PC-9 (cell line): ENCODE measurements around the gene CREB1. TPM values are rescaled to one million over a fixed set of nuclear protein-coding genes. Genes with fewer than 3 reads are reported as not detected.

Source experiments
- BruUV-seq: library from RNA; stranded (reverse); fragments of 400-500 nt; replicated peaks from 2 replicates; lab custom pipeline; 2021; lab: Mats Ljungman, UMichigan
- CTCF ChIA-PET: fragments of 300-600 bp; sonication (Branson Sonifier 250); formaldehyde crosslinking; loops from one replicate; lab custom pipeline; 2022; ENCODE audit warnings: antibody characterized with exemption; lab: Charles Lee
- POLR2A ChIA-PET: fragments of 300-600 bp; sonication (Branson Sonifier 250); formaldehyde crosslinking; loops from one replicate; lab custom pipeline; 2022; ENCODE audit warnings: antibody characterized with exemption; ENCODE audit not compliant: unreplicated experiment; lab: Charles Lee
- DNase-seq, 2 experiments: peaks; one replicate each; pipeline versions ENCODE4 v3.0.0 to v3.0.0-alpha.2; 2015 to 2022; ENCODE audit warnings: mixed read lengths in 1 of 2
- H2AFZ ChIP-seq: fragments of 200-600 bp; sonication (generic); 2 replicates; pipeline ENCODE4 v1.8.1; 2017; ENCODE audit warnings: antibody characterized with exemption
- H3F3A ChIP-seq: fragments of 200-600 bp; sonication (generic); 2 replicates; pipeline ENCODE4 v1.8.1; 2017; ENCODE audit warnings: antibody characterized with exemption, mild to moderate bottlenecking, low read depth; ENCODE audit not compliant: insufficient read depth
- H3K27ac ChIP-seq: fragments of 200-600 bp; sonication (generic); 2 replicates; pipeline ENCODE4 v1.6.1; 2016; ENCODE audit warnings: mixed run types
- H3K27me3 ChIP-seq: fragments of 200-600 bp; sonication (generic); 2 replicates; pipeline ENCODE4 v1.6.1; 2016; ENCODE audit warnings: low read depth, mixed run types; ENCODE audit not compliant: insufficient read depth
- H3K36me3 ChIP-seq: fragments of 200-600 bp; sonication (generic); 2 replicates; pipeline ENCODE4 v1.6.1; 2016; ENCODE audit warnings: low read depth, mixed run types
- H3K4me1 ChIP-seq: fragments of 200-600 bp; sonication (generic); replicated peaks from 2 replicates; pipeline ENCODE4 v1.6.1; 2016; ENCODE audit warnings: mixed run types; ENCODE audit not compliant: insufficient read depth
- H3K4me2 ChIP-seq: fragments of 200-600 bp; sonication (generic); 2 replicates; pipeline ENCODE4 v1.6.1; 2017; ENCODE audit warnings: mixed run types
- H3K4me3 ChIP-seq: fragments of 200-600 bp; sonication (generic); 2 replicates; pipeline ENCODE4 v1.6.1; 2016; ENCODE audit warnings: mixed run types
- H3K79me2 ChIP-seq: fragments of 200-600 bp; sonication (generic); 2 replicates; pipeline ENCODE4 v1.6.1; 2017; ENCODE audit warnings: low read depth, mixed run types
- H3K9me2 ChIP-seq: fragments of 200-600 bp; sonication (generic); 2 replicates; pipeline ENCODE4 v1.8.1; 2017; ENCODE audit warnings: mild to moderate bottlenecking; ENCODE audit not compliant: insufficient read depth
- H3K9me3 ChIP-seq: fragments of 200-600 bp; sonication (generic); 2 replicates; pipeline ENCODE4 v1.8.1; 2016; ENCODE audit warnings: low read depth; ENCODE audit not compliant: insufficient read depth
- H4K20me1 ChIP-seq: fragments of 200-600 bp; sonication (generic); 2 replicates; pipeline ENCODE4 v1.8.1; 2017; ENCODE audit not compliant: insufficient read depth
- EZH2 ChIP-seq: fragments of 200-600 bp; sonication (generic); IDR thresholded peaks from 2 replicates; pipeline ENCODE4 v1.8.0; 2017; ENCODE audit warnings: antibody characterized with exemption, low read depth
- intact Hi-C: fragments of 100-400 bp; cut with micrococcal nuclease; formaldehyde crosslinking; loops from one replicate; pipeline ENCODE4 v1.10.0; 2022; ENCODE audit not compliant: unreplicated experiment
- total RNA-seq: library from RNA; stranded (reverse); gene quantifications from 2 replicates; pipeline ENCODE4 v1.2.3, GENCODE V29; 2021
- TF ChIP-seq, protein P1 (sequence below): fragments of 200-600 bp; sonication (generic); conservative IDR thresholded peaks from 2 replicates; pipeline ENCODE4 v1.6.1; 2017; ENCODE audit warnings: mixed run types, antibody characterized with exemption, mild to moderate bottlenecking, moderate library complexity

The CREB1 gene
- total RNA-seq, 1 experiment from 2014 or later = 42.2 TPM

DNA sequence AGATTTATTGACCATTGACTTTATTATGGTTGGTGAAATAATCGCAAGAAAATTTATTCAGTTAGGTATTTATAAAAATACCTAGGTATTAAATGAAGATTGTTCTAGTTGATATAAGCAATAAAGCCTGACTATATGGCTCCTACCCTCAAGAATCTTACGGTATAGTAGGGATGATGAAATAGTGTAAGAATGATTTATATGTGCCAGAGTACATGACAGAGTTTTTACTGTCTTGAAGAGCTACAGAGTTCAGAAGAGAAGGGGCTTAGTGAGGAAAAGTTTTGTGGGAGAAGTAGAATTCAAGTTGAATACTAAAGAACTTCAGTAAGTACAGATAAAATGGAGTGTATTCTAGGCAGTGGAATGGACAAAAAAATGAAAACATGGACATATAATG lies 9.7 kb downstream of the CREB1 start:
- H3K4me2 ChIP-seq = no peak overlapping the region
- H3K27ac ChIP-seq = no peak overlapping the region
- H3F3A ChIP-seq = no peaks in the 10 kb centered on the region
- H3K9me2 ChIP-seq = no peaks in the 10 kb centered on the region
- no peaks in the 10 kb centered on the region for H4K20me1 ChIP-seq
- H3K36me3 ChIP-seq = no peaks in the 10 kb centered on the region
- BruUV-seq = no TSS peak
- intact Hi-C loops = no loop called here
- ChIA-PET CTCF (no interaction called here), POLR2A (interaction anchor here (0.6 kb wide), 1 partner anchor 57 kb away, joined by 3 read pairs; no protein-coding TSS in a partner anchor)
- H3K79me2 ChIP-seq = peaks cover 82% of the 10 kb centered on the region
- no peaks in the 10 kb centered on the region for H3K9me3 ChIP-seq
- no peaks in the 10 kb centered on the region for H3K4me1 ChIP-seq
- H3K4me3 ChIP-seq = no peak overlapping the region
- DNase-seq = no peak
- TF ChIP-seq, protein P1, sequence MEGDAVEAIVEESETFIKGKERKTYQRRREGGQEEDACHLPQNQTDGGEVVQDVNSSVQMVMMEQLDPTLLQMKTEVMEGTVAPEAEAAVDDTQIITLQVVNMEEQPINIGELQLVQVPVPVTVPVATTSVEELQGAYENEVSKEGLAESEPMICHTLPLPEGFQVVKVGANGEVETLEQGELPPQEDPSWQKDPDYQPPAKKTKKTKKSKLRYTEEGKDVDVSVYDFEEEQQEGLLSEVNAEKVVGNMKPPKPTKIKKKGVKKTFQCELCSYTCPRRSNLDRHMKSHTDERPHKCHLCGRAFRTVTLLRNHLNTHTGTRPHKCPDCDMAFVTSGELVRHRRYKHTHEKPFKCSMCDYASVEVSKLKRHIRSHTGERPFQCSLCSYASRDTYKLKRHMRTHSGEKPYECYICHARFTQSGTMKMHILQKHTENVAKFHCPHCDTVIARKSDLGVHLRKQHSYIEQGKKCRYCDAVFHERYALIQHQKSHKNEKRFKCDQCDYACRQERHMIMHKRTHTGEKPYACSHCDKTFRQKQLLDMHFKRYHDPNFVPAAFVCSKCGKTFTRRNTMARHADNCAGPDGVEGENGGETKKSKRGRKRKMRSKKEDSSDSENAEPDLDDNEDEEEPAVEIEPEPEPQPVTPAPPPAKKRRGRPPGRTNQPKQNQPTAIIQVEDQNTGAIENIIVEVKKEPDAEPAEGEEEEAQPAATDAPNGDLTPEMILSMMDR = no peak
- no peak for TF ChIP-seq EZH2
- H2AFZ ChIP-seq = no peak overlapping the region
- no peaks in the 10 kb centered on the region for H3K27me3 ChIP-seq

DNA sequence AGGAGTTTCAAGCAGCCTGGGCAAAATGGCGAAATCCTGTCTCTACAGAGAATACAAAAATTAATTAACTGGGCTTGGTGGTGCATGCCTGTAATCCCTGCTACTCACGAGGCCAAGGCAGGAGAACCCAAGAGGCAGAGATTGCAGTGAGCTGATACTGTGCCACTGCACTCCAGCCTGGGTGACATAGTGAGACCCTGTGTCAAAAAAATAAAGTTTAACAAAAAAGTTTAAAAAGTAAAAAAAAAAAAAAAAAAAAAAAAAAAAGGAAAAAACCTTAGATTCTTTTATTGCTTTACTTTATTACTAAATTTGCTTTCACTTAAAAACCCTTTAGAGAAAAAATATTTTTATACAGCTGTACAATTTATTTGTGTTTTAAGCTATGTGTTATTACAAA lies 10.7 kb downstream of the CREB1 start:
- H3K4me1 ChIP-seq = no peaks in the 10 kb centered on the region
- H3K36me3 ChIP-seq = no peaks in the 10 kb centered on the region
- H3F3A ChIP-seq = no peaks in the 10 kb centered on the region
- TF ChIP-seq, protein P1 = no peak
- TF ChIP-seq EZH2 = no peak
- no peaks in the 10 kb centered on the region for H3K27me3 ChIP-seq
- ChIA-PET POLR2A (interaction anchor here (0.6 kb wide), 1 partner anchor 58 kb away, joined by 3 read pairs; no protein-coding TSS in a partner anchor), CTCF (interaction anchor here (0.7 kb wide), 1 partner anchor 700 kb away, joined by 7 read pairs; no protein-coding TSS in a partner anchor)
- H3K9me3 ChIP-seq = no peaks in the 10 kb centered on the region
- H3K79me2 ChIP-seq = peaks cover 82% of the 10 kb centered on the region
- intact Hi-C loops = no loop called here
- no TSS peak for BruUV-seq
- no peak overlapping the region for H3K4me2 ChIP-seq
- no peaks in the 10 kb centered on the region for H3K9me2 ChIP-seq
- no peaks in the 10 kb centered on the region for H4K20me1 ChIP-seq
- H3K4me3 ChIP-seq = no peak overlapping the region
- no peak overlapping the region for H2AFZ ChIP-seq
- no peak overlapping the region for H3K27ac ChIP-seq
- no peak for DNase-seq

DNA sequence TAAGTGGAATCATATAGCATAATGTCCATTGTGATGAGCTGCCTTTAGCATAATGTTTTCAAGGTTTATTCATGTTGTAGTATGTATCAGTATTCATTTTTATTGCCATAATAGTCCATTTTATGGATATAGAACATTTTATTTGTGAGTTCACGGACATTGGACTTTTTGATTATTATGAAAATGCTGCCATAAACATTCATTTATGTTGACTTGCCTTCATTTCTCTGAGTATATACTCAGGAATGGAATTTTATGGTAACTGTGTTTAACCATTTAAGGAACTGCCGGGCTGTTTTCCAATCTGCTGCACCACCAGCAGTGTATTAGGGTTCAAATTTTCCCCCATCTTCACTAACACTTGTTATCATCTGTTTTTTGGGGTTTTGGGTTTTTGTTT lies 12.2 kb downstream of the CREB1 start:
- Histone ChIP-seq H3K4me3 (no peak overlapping the region), H3K4me1 (no peaks in the 10 kb centered on the region), H3K79me2 (peaks cover 84% of the 10 kb centered on the region), H4K20me1 (no peaks in the 10 kb centered on the region), H3K27ac (no peak overlapping the region), H3K27me3 (no peaks in the 10 kb centered on the region), H3K4me2 (no peak overlapping the region), H3F3A (no peaks in the 10 kb centered on the region), H3K36me3 (no peaks in the 10 kb centered on the region), H2AFZ (no peak overlapping the region), H3K9me2 (no peaks in the 10 kb centered on the region), H3K9me3 (no peaks in the 10 kb centered on the region)
- TF ChIP-seq, protein P1 = no peak
- TF ChIP-seq EZH2 = no peak
- intact Hi-C loops = no loop called here
- DNase-seq = no peak
- no TSS peak for BruUV-seq
- CTCF ChIA-PET = no interaction called here
- POLR2A ChIA-PET = no interaction called here
